Nephron progenitor cell (in vitro differentiated cells): ENCODE data around the gene OXSR1.

Source experiments
- DNase-seq: peaks from one replicate; pipeline ENCODE4 v3.0.0; 2021
- H3K27ac Mint-ChIP-seq: 2 replicates; pipeline ENCODE4 v1.8.0; 2021; ENCODE audit warnings: mild to moderate bottlenecking, moderate library complexity, mixed read lengths
- H3K27me3 Mint-ChIP-seq: 2 replicates; pipeline ENCODE4 v1.8.0; 2021; ENCODE audit warnings: mild to moderate bottlenecking, low read depth, mixed read lengths; ENCODE audit not compliant: poor library complexity
- H3K36me3 Mint-ChIP-seq: 2 replicates; pipeline ENCODE4 v1.8.0; 2021; ENCODE audit warnings: low read depth, mixed read lengths
- H3K4me1 Mint-ChIP-seq: 2 replicates; pipeline ENCODE4 v1.8.0; 2021; ENCODE audit warnings: mixed read lengths
- H3K4me3 Mint-ChIP-seq: 2 replicates; pipeline ENCODE4 v1.8.0; 2021; ENCODE audit warnings: mild to moderate bottlenecking, moderate library complexity, mixed read lengths
- H3K9me3 Mint-ChIP-seq: 2 replicates; pipeline ENCODE4 v1.8.0; 2021; ENCODE audit warnings: mild to moderate bottlenecking, moderate library complexity, mixed read lengths
- CTCF ChIP-seq: fragments of 200-600 bp; sonication (generic); IDR thresholded peaks from 2 replicates; pipeline ENCODE4 v1.5.0; 2021; ENCODE audit warnings: antibody characterized with exemption

Gene OXSR1

DNA sequence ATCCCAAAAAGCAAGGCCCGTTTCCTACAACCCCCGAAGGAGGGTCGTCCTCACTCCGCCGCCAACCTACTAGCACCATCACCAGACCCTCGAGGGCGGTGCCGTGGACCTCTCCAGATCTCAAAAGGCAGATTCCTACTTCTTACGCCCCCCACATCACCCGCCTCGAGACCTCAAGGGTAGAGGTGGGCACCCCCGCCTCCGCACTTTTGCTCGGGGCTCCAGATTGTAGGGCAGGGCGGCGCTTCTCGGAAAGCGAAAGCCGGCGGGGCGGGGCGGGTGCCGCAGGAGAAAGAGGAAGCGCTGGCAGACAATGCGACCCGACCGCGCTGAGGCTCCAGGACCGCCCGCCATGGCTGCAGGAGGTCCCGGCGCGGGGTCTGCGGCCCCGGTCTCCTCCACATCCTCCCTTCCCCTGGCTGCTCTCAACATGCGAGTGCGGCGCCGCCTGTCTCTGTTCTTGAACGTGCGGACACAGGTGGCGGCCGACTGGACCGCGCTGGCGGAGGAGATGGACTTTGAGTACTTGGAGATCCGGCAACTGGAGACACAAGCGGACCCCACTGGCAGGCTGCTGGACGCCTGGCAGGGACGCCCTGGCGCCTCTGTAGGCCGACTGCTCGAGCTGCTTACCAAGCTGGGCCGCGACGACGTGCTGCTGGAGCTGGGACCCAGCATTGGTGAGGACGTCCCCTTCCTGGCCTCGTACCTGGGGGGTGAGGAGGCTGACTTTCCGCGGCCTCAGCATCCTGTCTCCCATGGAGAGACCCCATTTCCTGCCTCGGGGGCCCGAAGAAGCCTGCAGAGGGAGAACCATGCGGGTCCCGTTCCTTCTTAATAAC lies 26.8 kb upstream of the OXSR1 start, which contains the start of gene MYD88:
TSS of gene MYD88 (plus strand) at position 313 of the 842 bp plus-strand sequence. CDS start at position 353, 40 bp downstream.
- TF ChIP-seq CTCF: no peak
- peak; percentile 77 for DNase-seq
- Mint-ChIP-seq H3K9me3 (no peaks in the 10 kb centered on the region), H3K27ac (peak within 1 kb of the TSS; percentile 90), H3K27me3 (peaks cover 17% of the 10 kb centered on the region), H3K4me1 (peaks cover 41% of the 10 kb centered on the region), H3K36me3 (peaks cover 19% of the 10 kb centered on the region), H3K4me3 (peak within 1 kb of the TSS; percentile 90)

DNA sequence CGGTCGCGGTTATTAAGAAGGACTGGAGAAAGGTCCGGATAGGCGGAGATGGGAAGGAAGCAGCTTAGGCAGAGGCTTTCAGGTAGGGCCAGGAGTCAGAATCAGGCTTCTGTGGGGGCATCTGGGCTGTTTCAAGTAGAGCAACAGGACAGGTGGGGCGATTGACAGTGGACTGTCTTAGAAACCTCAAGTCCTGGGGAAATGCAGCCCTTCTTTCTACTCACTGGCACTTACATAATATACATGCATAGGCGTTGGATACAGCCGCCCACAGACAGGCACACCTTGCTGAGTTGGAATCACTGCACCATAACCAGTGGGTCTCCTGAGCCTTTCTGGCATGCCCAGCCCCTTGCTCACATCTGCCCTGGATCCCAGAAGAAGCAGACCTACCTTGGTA lies 26.1 kb upstream of the OXSR1 start:
- DNase-seq: no peak
- Mint-ChIP-seq H3K27me3 (peaks cover 17% of the 10 kb centered on the region), H3K27ac (no peak overlapping the region)

DNA sequence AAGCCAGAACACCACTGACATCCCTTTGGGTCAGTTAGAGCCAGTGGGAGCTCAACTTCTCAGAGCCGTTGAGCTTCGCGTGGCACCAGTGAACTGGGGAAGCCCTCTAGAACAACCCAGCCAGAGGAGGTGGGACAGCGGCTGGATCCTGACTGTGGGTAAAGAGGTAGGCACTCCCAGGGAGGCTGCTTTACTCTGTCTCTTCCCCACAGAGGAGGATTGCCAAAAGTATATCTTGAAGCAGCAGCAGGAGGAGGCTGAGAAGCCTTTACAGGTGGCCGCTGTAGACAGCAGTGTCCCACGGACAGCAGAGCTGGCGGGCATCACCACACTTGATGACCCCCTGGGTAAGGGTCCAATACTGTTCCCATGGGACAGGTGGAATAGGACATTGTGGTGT lies 25.7 kb upstream of the OXSR1 start:
- TF ChIP-seq CTCF: no peak
- Mint-ChIP-seq H3K4me3 (peak overlapping the region; percentile 90), H3K27ac (no peak overlapping the region), H3K4me1 (peaks cover 41% of the 10 kb centered on the region), H3K9me3 (no peaks in the 10 kb centered on the region), H3K27me3 (peaks cover 17% of the 10 kb centered on the region), H3K36me3 (peaks cover 14% of the 10 kb centered on the region)
- no peak for DNase-seq

More for the DNA sequence above, 26.1 kb upstream of the OXSR1 start:
- no peak for TF ChIP-seq CTCF
- Mint-ChIP-seq H3K4me3 (peak overlapping the region; percentile 90), H3K9me3 (no peaks in the 10 kb centered on the region), H3K36me3 (peaks cover 17% of the 10 kb centered on the region), H3K4me1 (peaks cover 41% of the 10 kb centered on the region)

DNA sequence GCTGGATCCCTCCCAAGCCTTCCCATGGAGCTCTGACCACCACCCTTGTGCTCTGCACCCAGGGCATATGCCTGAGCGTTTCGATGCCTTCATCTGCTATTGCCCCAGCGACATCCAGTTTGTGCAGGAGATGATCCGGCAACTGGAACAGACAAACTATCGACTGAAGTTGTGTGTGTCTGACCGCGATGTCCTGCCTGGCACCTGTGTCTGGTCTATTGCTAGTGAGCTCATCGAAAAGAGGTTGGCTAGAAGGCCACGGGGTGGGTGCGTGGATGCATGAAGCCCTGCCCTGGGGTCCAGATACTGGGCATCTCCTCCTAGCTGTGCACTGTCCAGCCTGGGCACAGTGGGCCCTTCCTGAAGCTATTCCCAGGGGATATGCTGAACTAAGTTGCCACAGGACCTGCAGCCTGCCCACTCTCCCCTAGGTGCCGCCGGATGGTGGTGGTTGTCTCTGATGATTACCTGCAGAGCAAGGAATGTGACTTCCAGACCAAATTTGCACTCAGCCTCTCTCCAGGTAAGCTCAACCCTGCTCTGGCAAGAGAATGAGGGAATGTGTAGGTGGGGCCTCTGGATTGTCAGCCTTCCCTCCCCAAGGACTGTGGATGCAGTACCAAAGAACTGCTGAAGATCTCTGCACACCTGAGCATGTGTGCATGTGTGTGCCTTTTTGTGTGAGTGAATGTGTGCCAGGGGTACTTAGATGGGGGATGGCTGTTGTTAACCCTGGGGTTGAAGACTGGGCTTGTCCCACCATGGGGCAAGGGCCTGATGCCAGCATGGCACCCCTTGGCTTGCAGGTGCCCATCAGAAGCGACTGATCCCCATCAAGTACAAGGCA lies 24.8 kb upstream of the OXSR1 start:
- no peak for DNase-seq
- TF ChIP-seq CTCF: no peak
- peaks cover 14% of the 10 kb centered on the region for H3K36me3 Mint-ChIP-seq
- peaks cover 4% of the 10 kb centered on the region for H3K9me3 Mint-ChIP-seq
- H3K4me1 Mint-ChIP-seq: peaks cover 34% of the 10 kb centered on the region
- H3K27ac Mint-ChIP-seq: no peak overlapping the region
- H3K4me3 Mint-ChIP-seq: peak overlapping the region; percentile 90
- H3K27me3 Mint-ChIP-seq: peaks cover 23% of the 10 kb centered on the region

DNA sequence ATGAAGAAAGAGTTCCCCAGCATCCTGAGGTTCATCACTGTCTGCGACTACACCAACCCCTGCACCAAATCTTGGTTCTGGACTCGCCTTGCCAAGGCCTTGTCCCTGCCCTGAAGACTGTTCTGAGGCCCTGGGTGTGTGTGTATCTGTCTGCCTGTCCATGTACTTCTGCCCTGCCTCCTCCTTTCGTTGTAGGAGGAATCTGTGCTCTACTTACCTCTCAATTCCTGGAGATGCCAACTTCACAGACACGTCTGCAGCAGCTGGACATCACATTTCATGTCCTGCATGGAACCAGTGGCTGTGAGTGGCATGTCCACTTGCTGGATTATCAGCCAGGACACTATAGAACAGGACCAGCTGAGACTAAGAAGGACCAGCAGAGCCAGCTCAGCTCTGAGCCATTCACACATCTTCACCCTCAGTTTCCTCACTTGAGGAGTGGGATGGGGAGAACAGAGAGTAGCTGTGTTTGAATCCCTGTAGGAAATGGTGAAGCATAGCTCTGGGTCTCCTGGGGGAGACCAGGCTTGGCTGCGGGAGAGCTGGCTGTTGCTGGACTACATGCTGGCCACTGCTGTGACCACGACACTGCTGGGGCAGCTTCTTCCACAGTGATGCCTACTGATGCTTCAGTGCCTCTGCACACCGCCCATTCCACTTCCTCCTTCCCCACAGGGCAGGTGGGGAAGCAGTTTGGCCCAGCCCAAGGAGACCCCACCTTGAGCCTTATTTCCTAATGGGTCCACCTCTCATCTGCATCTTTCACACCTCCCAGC lies 24.0 kb upstream of the OXSR1 start:
- no peak overlapping the region for H3K27ac Mint-ChIP-seq
- H3K9me3 Mint-ChIP-seq: peaks cover 12% of the 10 kb centered on the region
- peaks cover 14% of the 10 kb centered on the region for H3K36me3 Mint-ChIP-seq
- no peak overlapping the region for H3K4me3 Mint-ChIP-seq
- TF ChIP-seq CTCF: no peak
- peaks cover 31% of the 10 kb centered on the region for H3K27me3 Mint-ChIP-seq
- H3K4me1 Mint-ChIP-seq: peaks cover 25% of the 10 kb centered on the region
- no peak for DNase-seq
